Thyroid gland (tissue), 4 donors: ENCODE measurements around the gene TASP1.

Experiments used
- CTCF ChIP-seq, 6 experiments: fragments of 200-600 bp in 3 of 6; fragments of 450-650 bp in 3 of 6; sonication (generic) in 3 of 6; IDR thresholded peaks; one replicate each; pipeline ENCODE4 v1.5.1; 2016 to 2019; ENCODE audit warnings: antibody characterized with exemption in 6 of 6, mild to moderate bottlenecking in 2 of 6, inconsistent platforms in 1 of 6, moderate library complexity in 1 of 6
- POLR2A ChIP-seq, 2 donors: fragments of 450-650 bp; IDR thresholded peaks; one replicate each; pipeline ENCODE4 v1.6.1; 2017; ENCODE audit warnings: antibody characterized with exemption in 2 of 2, mild to moderate bottlenecking in 2 of 2, moderate library complexity in 1 of 2

DNA sequence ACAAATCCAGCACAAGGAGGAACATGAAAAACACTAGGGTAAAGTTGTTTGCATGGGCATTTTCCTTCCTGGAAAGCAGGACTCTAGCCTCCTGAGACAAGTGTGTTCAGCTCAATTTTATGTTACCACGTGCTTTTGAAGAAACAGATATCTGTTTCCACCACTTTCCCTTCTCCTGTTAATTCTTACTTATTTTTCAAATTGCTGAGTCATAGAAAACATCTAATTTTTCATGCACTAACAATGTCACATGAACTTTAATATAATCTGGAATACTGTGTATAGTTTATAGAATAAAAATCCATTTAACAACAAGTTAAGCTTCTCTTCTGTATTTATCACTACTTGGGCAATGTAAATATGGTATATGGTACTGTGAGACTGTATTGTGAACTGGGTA lies 243.5 kb downstream of the TASP1 start:
- TF ChIP-seq CTCF (IDR thresholded peaks at IDR 0.05), result no peak
- no peak for TF ChIP-seq POLR2A (IDR thresholded peaks at IDR 0.05)
